HG02938 (cell line): ENCODE measurements around the gene NCF4.

Source experiments
- ATAC-seq: cut with Tn5 transposase; IDR thresholded peaks from one replicate; pipeline ENCODE4 v1.9.1; 2021; ENCODE audit warnings: mild to moderate bottlenecking, moderate library complexity; ENCODE audit not compliant: unreplicated experiment

The NCF4 gene

GRCh38 chr22:36918586-36919284 is 57.9 kb downstream of the NCF4 start:
- ATAC-seq: no peak

GRCh38 chr22:36921309-36922104 is 60.7 kb downstream of the NCF4 start:
- ATAC-seq: no peak

- ATAC-seq: no peak
These were observed 61.4 kb downstream of the NCF4 start for GRCh38 chr22:36922105-36922608.

- ATAC-seq: no peak
These were observed 61.9 kb downstream of the NCF4 start for GRCh38 chr22:36922711-36923110.

GRCh38 chr22:36923131-36923788 is 62.5 kb downstream of the NCF4 start:
- ATAC-seq: no peak

GRCh38 chr22:36924151-36924698 is 63.4 kb downstream of the NCF4 start:
- no peak for ATAC-seq

GRCh38 chr22:36925388-36926290 is 64.8 kb downstream of the NCF4 start:
- no peak for ATAC-seq

- no peak for ATAC-seq
These were observed 65.5 kb downstream of the NCF4 start for GRCh38 chr22:36926309-36926708.

- no peak for ATAC-seq
These were observed 66.1 kb downstream of the NCF4 start for GRCh38 chr22:36926721-36927435.
